ENCODE data around the gene ST7L.
"Not testable (repeated sequence)": the region's sequence is repeated elsewhere in the genome, so short reads cannot be mapped to it uniquely, and the experiment has no call there.

ST7L gene

DNA sequence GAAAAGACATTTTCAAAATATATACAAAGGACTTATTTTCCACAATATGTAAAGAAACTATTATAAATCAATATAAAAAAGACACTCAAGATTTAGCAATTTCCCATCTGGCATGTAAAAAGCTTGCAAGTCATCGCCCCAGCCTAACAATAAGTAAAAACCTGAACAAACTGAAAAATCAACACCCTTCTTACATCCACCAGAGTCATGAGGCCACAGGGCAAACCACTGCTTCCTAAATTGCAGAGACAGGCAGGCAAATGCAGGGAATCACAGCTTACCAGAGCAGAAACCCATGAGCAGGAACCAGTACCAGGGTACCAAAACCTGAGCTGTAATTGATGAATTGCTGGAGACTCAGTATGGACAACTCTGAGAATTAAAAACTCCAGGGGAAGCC is 126.9 kb downstream of the ST7L start:
- no peak for DNase-seq (ENCODE audit: low spot score)

DNA sequence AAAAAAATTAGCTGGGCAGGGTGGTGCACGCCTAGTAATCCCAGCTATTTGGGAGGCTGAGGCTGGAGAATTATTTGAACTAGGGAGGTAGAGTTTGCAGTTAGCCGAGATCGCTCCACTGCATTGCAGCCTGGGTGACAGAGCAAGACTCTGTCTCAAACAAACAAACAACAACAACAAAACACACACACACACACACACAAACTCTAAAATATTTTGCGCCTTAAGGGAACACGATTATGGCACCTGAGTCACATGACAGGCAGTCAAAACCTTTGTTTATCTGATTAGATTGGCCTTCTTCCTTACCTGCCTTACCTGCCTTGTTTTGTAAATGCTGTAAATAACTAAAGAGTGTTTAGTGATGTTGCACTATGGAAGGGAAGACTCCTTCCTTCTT is 130.8 kb downstream of the ST7L start:
- no peak for DNase-seq (ENCODE audit: low spot score)

DNA sequence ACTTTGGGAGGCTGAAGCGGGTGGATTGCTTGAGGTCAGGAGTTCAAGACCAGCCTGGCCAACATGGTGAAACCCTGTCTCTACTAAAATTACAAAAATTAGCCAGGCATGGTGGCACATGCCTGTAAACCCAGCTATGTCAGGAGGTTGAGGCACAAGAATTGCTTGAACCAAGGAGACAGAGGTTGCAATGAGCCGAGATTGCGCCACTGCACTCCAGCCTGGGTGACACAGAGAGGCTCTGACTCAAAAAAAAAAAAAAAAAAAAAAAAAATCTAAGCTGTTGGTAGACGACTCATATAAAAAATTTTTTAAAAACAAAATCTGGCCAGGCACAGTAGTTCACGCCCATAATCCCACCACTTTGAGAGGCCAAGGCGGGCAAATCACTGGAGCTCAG is 131.3 kb downstream of the ST7L start:
- DNase-seq (ENCODE audit: low spot score) = not testable (repeated sequence)

DNA sequence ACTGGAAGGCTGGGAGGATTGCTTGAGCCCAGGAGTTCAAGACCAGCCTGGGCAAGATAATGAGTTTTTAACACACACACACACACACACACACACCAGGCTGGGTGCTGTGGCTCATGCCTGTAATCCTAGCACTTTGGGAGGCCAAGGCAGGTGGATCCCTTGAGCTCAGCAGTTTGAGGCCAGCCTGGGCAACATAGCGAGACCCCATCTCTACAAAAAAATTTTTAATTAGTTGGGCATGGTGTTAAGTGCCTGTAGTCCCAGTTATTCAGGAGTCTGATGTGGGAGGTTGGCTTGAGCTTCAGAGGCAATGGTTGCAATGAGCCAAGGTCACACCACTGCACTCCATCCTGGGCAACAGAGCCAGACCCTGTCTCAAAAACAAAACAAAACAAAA is 132.9 kb downstream of the ST7L start:
- not testable (repeated sequence) for DNase-seq (ENCODE audit: low spot score)

DNA sequence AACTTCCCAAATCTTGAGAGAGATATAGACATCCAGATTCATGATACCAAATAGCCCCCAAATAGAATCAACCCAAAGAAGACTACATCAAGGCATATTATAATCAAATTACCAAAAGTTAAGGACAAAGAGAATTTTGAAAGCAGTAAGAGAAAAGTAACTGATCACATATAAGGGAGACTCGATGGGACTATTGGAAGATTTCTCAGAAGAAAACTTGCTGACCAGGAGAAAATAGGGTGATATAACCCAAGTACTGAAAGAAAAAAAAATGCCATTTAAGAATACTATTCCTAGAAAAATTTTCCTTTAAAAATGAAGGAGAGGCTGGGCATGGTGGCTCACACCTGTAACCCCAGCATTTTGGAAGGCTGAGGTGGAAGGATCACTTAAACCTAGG is 140.6 kb downstream of the ST7L start:
- DNase-seq (ENCODE audit: low spot score) = no peak

DNA sequence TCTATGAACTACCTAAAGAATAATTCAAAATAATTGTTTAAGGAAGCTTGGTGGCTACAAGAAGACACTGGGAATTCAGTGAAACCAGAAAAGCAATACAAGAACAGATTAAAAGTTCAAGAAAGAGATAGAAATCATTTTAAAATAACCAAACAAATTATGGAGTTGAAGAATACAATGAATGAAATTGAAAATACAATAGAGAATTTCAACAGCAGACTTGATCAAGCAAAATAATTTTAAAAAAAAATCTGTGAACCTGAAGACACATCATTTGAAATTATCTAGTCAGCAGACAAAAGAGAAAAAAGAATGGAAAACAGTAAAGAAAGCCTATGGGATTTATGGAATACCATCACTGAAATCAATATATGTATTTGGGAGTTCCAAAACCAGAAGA is 141.4 kb downstream of the ST7L start:
- no peak for DNase-seq (ENCODE audit: low spot score)

All from LoVo (cell line).